ENCODE measurements around the gene CUTA.

DNA sequence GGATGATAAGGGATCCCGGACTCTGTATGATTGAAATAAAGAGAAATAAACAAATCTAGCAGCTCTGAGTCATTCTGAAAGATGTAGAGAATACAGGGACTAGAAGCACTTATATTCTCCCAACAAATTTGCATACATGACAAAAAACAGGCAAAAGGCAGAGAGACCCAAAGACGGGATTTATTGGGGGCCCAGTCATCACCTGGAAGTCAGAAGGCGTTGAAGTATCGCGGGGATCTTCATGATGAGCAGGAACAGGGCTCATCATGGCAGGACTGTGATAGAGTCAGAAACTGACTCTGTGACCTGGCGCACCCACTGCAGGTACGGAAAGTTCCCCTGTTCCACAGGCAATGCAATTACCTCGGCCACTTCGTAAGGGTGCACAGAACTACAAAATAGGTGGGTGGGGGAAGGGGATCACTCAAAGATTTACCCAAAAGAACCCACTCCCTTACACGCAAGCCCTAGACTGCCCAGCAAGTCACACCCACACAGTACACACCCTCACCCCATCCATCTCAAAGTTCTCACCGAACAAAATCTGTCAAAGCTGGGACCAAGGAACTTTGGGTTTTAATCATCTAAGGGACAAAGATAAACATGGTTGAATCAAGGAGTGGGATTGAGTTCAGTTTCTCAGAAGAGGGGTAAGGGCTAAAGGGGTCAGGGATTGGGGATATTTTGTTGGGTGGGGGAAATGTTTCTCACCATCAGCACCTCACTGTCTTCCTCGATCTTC is 1.4 kb downstream of the CUTA start:
- TF ChIP-seq EP300 (IDR thresholded peaks at IDR 0.05) (no peak), POLR2AphosphoS5 (IDR thresholded peaks at IDR 0.05) (no peak), POLR2A (IDR thresholded peaks at IDR 0.05) (no peak)
- TF ChIP-seq, protein P1, sequence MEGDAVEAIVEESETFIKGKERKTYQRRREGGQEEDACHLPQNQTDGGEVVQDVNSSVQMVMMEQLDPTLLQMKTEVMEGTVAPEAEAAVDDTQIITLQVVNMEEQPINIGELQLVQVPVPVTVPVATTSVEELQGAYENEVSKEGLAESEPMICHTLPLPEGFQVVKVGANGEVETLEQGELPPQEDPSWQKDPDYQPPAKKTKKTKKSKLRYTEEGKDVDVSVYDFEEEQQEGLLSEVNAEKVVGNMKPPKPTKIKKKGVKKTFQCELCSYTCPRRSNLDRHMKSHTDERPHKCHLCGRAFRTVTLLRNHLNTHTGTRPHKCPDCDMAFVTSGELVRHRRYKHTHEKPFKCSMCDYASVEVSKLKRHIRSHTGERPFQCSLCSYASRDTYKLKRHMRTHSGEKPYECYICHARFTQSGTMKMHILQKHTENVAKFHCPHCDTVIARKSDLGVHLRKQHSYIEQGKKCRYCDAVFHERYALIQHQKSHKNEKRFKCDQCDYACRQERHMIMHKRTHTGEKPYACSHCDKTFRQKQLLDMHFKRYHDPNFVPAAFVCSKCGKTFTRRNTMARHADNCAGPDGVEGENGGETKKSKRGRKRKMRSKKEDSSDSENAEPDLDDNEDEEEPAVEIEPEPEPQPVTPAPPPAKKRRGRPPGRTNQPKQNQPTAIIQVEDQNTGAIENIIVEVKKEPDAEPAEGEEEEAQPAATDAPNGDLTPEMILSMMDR (IDR thresholded peaks at IDR 0.05), result no peak
